NK-92 treated with Interleukin-12 subunit alpha and Interleukin-12 subunit beta, amount 100 ng/mL, for 24 hours (cell line): ENCODE data around the gene RNPS1.

ENCODE experiments used
- DNase-seq: peaks from one replicate; lab custom pipeline; 2025; lab: John Stamatoyannopoulos, UW

Gene RNPS1

GRCh38 chr16:2213817-2214718, 53.9 kb downstream of the RNPS1 start:
- DNase-seq = no peak

GRCh38 chr16:2212362-2213324, 55.3 kb downstream of the RNPS1 start:
- DNase-seq = no peak

- DNase-seq = no peak
These were observed 56.0 kb downstream of the RNPS1 start for GRCh38 chr16:2211923-2212347.

GRCh38 chr16:2210386-2211365, 57.2 kb downstream of the RNPS1 start, which contains the start of gene BRICD5:
Gene BRICD5 (minus strand): TSS chr16:2210863. CDS start chr16:2210833, 30 bp downstream.
- DNase-seq = no peak

- DNase-seq = no peak
These were observed 58.0 kb downstream of the RNPS1 start for GRCh38 chr16:2210009-2210332.

- DNase-seq = no peak
These were observed 58.5 kb downstream of the RNPS1 start for GRCh38 chr16:2209258-2210008.

GRCh38 chr16:2208772-2209171, 59.2 kb downstream of the RNPS1 start:
- DNase-seq = no peak

- no peak for DNase-seq
These were observed 59.6 kb downstream of the RNPS1 start for GRCh38 chr16:2208308-2208707.

- DNase-seq = no peak
These were observed 60.1 kb downstream of the RNPS1 start for GRCh38 chr16:2207872-2208271.

- DNase-seq = no peak
These were observed 61.0 kb downstream of the RNPS1 start for GRCh38 chr16:2206780-2207433.

GRCh38 chr16:2206420-2206779, 61.5 kb downstream of the RNPS1 start:
- no peak for DNase-seq

GRCh38 chr16:2205967-2206313, 62.0 kb downstream of the RNPS1 start:
- DNase-seq = peak; percentile 61

GRCh38 chr16:2205104-2205966, 62.6 kb downstream of the RNPS1 start, which contains the start of gene MLST8:
Gene MLST8 (plus strand): TSS chr16:2205454. CDS start chr16:2206086, 632 bp downstream.
- peak; percentile 82 for DNase-seq

- no peak for DNase-seq
These were observed 63.4 kb downstream of the RNPS1 start for GRCh38 chr16:2204416-2205103.
